Calu3 (cell line): ENCODE results near the gene UBE2G1. TPM values are rescaled to one million over a fixed set of nuclear protein-coding genes. Genes with fewer than 3 reads are reported as not detected.
"Not testable (repeated sequence)": the region's sequence is repeated elsewhere in the genome, so short reads cannot be mapped to it uniquely, and the experiment has no call there.

Source experiments
- BruUV-seq: library from RNA; stranded (reverse); fragments of 400-500 nt; replicated peaks from 2 replicates; lab custom pipeline; 2021; lab: Mats Ljungman, UMichigan
- CTCF ChIA-PET: fragments of 300-600 bp; sonication (Branson Sonifier 250); formaldehyde crosslinking; loops from one replicate; lab custom pipeline; 2022; ENCODE audit warnings: antibody characterized with exemption; lab: Charles Lee
- DNase-seq: peaks from one replicate; pipeline ENCODE4 v3.0.0; 2022
- H3K27ac Mint-ChIP-seq: one replicate; pipeline ENCODE4 v1.8.0; 2022; ENCODE audit warnings: mixed read lengths; ENCODE audit not compliant: unreplicated experiment
- H3K27me3 Mint-ChIP-seq: one replicate; pipeline ENCODE4 v1.8.0; 2022; ENCODE audit warnings: mixed read lengths; ENCODE audit not compliant: unreplicated experiment
- H3K36me3 Mint-ChIP-seq: one replicate; pipeline ENCODE4 v1.8.0; 2022; ENCODE audit warnings: mild to moderate bottlenecking, moderate library complexity, mixed read lengths; ENCODE audit not compliant: insufficient read depth, unreplicated experiment
- H3K4me1 Mint-ChIP-seq: one replicate; pipeline ENCODE4 v1.8.0; 2022; ENCODE audit warnings: mild to moderate bottlenecking, low read depth, mixed read lengths; ENCODE audit not compliant: unreplicated experiment
- H3K4me3 Mint-ChIP-seq: one replicate; pipeline ENCODE4 v1.8.0; 2022; ENCODE audit warnings: mild to moderate bottlenecking, low read depth, moderate library complexity, mixed read lengths; ENCODE audit not compliant: unreplicated experiment
- H3K9me3 Mint-ChIP-seq: one replicate; pipeline ENCODE4 v1.8.0; 2022; ENCODE audit warnings: low read depth, mixed read lengths; ENCODE audit not compliant: unreplicated experiment
- CTCF ChIP-seq: fragments of 200-600 bp; IDR thresholded peaks from one replicate; pipeline ENCODE4 v1.8.0; 2022; ENCODE audit warnings: antibody characterized with exemption; ENCODE audit not compliant: unreplicated experiment
- intact Hi-C: fragments of 100-400 bp; cut with micrococcal nuclease; formaldehyde crosslinking; loops from one replicate; pipeline ENCODE4 v1.10.0; 2022; ENCODE audit not compliant: unreplicated experiment
- total RNA-seq: library from RNA; stranded (reverse); gene quantifications from 2 replicates; pipeline ENCODE4 v1.2.3, GENCODE V29; 2022

Gene UBE2G1
- total RNA-seq, 1 experiment from 2014 or later, result 52.0 TPM

- CTCF ChIA-PET, result no interaction called here
- H3K9me3 Mint-ChIP-seq, result peaks cover 6% of the 10 kb centered on the region
- no TSS peak for BruUV-seq
- H3K27me3 Mint-ChIP-seq, result no peaks in the 10 kb centered on the region
- intact Hi-C loops, result no loop called here
- H3K27ac Mint-ChIP-seq, result no peak overlapping the region
- TF ChIP-seq CTCF, result no peak
- peaks cover 8% of the 10 kb centered on the region for H3K36me3 Mint-ChIP-seq
- H3K4me3 Mint-ChIP-seq, result no peak overlapping the region
- no peak for DNase-seq
- H3K4me1 Mint-ChIP-seq, result peaks cover 14% of the 10 kb centered on the region
Measured at GRCh38 chr17:4256952-4257351, 109.5 kb downstream of the UBE2G1 start.

- H3K4me3 Mint-ChIP-seq, intact Hi-C loops, BruUV-seq, H3K27me3 Mint-ChIP-seq, H3K4me1 Mint-ChIP-seq, H3K9me3 Mint-ChIP-seq, DNase-seq, CTCF ChIA-PET, H3K27ac Mint-ChIP-seq, H3K36me3 Mint-ChIP-seq: not testable (repeated sequence)
Measured at GRCh38 chr17:4255271-4255670, 111.2 kb downstream of the UBE2G1 start.

- intact Hi-C loops, result no loop called here
- CTCF ChIA-PET, result no interaction called here
- Mint-ChIP-seq H3K36me3 (no peaks in the 10 kb centered on the region), H3K4me3 (no peak overlapping the region), H3K27me3 (no peaks in the 10 kb centered on the region), H3K27ac (no peak overlapping the region), H3K9me3 (no peaks in the 10 kb centered on the region), H3K4me1 (peaks cover 33% of the 10 kb centered on the region)
- BruUV-seq, result no TSS peak
- no peak for DNase-seq
- no peak for TF ChIP-seq CTCF
Measured at GRCh38 chr17:4250887-4251286, 115.6 kb downstream of the UBE2G1 start.

- peaks cover 33% of the 10 kb centered on the region for H3K4me1 Mint-ChIP-seq
- intact Hi-C loops, result no loop called here
- H3K27me3 Mint-ChIP-seq, result no peaks in the 10 kb centered on the region
- no peak overlapping the region for H3K4me3 Mint-ChIP-seq
- BruUV-seq, result no TSS peak
- DNase-seq, result peak; percentile 7
- H3K27ac Mint-ChIP-seq, result no peak overlapping the region
- CTCF ChIA-PET, result no interaction called here
- no peaks in the 10 kb centered on the region for H3K9me3 Mint-ChIP-seq
- no peaks in the 10 kb centered on the region for H3K36me3 Mint-ChIP-seq
- no peak for TF ChIP-seq CTCF
Measured at GRCh38 chr17:4249452-4250029, 116.9 kb downstream of the UBE2G1 start.
